DMS53 (cell line): ENCODE results near the gene GNA12.

ENCODE experiments used
- DNase-seq: peaks from one replicate; lab custom pipeline; 2025; lab: John Stamatoyannopoulos, UW

Gene GNA12, protein sequence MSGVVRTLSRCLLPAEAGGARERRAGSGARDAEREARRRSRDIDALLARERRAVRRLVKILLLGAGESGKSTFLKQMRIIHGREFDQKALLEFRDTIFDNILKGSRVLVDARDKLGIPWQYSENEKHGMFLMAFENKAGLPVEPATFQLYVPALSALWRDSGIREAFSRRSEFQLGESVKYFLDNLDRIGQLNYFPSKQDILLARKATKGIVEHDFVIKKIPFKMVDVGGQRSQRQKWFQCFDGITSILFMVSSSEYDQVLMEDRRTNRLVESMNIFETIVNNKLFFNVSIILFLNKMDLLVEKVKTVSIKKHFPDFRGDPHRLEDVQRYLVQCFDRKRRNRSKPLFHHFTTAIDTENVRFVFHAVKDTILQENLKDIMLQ

DNA sequence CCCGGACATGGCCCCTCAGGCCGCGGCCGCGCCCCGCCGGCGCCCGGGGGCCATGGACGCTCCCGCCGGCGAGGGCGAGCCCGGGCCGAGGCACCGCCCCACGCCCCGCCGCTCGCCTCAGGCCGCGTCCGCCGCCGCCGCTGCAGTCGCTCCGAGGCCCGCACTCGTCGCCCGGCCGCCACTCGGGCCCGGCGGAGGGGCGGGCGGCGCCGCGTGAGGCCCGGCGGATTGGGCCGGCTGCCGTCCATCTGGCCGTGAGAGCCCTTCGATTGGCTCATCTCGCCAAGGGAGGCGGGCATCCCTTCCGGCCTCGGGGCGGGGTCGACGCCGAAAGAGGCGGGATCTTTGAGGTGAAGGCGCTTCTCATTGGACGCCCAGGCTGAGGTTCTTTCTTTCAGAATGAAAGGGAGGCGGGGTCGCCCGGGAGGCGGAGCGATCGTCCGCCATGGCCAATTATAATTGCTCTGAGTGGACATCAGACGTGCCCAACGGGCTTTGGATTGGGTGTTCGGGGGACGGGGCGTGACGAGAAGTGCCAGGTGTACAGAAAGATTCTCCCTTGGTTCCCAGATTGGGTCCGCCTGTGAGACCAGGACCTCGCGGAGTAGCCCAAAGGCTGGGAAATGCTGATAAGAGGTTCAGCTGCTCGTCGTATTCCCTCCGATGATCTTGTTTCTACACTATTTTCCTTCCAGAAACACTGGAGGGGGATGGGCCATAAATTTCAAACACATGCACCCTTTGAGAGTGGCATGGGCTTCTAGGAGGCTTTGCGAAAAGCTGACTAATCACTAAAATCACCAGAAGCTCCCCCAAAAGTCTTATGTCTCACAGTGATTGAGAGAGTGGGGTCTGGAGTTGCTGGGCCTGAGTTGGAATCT is at the start of gene GNA12:
Gene GNA12 (minus strand): TSS at position 156 of the 881 bp plus-strand sequence. CDS start 147 bp downstream, at position 9.
- DNase-seq: peak; percentile 99

DNA sequence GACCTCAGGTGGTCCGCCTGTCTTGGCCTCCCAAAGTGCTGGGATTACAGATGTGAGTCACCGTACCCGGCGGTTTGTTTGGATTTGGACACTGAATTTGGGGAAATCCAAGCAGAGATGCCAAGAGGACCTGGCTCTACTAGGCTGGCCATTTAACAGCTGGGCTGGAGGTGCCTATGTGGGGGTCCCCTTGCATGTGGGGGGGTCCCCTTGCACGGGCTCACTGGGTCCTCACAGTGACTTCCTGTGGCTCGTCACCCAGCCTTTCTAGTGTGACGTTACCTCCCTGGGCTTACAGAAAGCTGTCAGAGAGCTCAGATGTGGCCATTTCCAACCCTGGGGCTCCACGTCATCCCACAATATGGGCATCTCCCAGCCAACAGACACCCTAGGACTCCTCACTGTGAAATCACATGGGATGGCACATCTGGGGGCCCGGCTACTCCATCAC is 49.3 kb upstream of the GNA12 start:
- DNase-seq: no peak

DNA sequence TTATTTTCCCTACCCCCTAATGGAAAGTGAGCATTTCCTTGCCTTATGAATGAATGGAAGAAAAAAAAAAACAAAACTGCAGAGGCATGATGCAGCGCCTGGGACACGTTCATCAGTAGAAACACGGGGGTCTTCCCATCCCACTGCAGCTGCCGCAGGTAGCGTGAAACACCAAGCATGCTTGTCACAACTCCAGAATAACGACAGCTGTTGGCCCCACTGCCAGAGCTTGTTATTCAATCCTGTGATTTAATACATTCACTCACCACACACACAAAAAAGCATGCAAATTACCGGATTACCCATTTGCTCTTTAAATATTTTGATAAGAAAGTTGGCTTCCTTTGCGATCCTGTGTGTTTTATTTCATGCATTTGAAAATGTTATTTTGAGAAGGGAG is 48.4 kb upstream of the GNA12 start:
- no peak for DNase-seq

DNA sequence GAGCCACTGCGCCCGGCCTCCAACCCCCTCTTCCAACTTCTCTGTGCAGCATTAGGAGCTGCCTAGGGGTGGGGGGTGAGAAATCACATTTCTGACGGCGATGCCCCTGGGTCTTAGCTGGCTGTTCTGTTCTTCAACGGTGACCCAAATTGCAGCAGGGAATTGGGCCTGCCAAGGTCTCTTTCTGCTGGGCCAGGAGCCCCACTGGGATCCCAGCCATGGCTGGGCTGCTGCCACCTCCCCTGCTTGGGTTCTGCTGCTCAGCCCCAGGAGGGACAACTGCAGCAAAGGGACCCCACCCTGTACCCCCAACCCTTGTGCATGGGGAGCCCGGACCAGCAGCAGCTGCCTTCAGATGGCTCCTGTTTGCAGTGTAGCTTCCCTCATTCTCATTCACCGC is 43.7 kb upstream of the GNA12 start:
- DNase-seq: no peak

DNA sequence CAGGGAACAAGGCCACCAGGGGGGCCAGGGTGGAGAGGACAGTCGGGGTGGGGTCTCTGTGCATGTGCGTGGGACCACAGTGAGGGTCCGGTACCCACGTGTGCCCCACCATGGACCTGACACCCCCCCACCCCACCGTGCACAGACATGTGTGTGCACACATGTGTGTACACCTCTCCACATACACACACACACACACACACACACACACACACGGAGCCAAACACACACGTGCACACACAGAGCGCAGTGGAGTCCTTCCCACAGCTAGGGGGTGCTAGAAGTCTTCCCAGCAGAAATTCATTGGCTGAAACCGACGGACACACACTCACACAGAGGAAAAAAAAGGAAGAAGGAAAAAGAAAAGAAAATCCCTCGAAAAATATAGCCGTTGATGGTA is 42.8 kb upstream of the GNA12 start:
- DNase-seq: peak; percentile 83

DNA sequence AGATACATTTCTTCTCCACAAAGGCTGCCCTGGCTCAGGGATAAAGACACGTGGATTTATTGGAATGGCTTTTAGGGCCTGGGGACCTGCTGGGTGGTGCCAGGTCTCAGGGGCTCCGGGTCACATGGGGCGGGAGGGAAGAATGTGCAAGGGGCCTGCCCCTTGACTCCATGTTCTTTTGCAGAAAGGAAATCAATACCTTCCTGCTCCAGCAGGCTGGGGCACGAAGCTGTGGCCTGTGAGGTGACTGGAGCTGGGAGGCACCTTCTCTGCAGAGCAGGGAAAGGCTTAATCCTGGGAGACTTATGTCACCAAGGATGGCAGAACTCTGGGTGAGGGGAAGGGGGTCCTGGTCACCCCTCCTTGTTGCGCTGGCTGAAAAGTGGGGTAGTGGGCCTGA is 42.3 kb upstream of the GNA12 start:
- no peak for DNase-seq

DNA sequence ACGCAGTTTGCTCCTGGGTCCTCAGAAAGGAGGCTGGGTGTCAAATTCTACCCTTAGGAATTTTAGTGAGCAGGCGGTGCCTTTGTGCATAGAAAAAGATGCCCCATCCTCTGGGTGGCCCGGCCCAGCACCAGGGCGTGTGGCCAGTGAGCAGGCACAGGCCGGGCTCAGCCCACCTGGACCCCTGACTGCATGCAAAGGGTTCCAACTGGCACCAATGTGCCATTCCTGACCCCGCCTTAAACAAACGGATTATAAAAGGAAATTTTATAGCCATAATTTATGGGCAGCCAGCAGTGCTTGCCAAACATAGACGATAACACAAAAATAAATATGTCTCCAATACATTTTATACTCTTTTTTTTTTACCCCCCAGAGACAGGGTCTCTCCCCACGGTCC is 40.1 kb upstream of the GNA12 start:
- DNase-seq: no peak

DNA sequence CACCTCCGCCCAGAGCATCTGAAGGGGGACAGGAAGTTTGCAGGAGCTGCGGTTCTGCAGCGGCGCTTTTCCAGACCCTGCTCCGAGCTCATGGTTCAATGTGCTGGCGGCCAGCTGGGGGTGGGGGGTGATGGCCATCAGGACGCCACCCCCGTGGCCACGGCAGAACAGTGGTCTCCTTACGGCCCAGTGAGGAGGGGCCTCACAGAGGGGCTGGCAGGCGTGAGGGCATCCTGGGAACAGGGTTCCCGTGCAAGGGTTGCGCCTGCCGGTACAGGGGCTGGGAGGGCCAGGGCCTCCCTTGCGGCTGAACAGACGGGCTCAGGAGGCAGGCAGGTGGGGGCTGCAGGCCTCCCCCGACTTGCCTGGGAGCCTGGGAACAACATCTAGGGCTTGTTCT is 39.0 kb upstream of the GNA12 start:
- DNase-seq: no peak

DNA sequence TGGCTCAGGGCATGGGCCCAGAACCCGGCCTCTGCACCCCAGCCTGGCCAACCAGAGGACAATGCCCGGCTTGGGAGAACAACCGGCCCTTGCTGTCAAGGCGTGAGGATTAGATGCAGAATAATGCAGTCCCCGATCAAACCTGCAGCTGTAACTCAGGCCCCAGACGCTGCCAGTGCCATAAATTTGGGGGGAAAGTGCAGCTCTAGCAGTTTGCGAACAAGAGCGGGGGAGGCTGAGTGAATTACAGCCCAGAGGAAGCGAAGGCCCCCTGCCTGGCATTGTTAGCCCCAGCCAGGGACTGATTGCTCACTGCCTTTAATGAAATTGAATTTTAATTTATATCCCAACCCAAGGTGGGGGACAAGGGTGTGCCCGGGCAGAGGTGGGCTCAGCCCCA is 38.0 kb upstream of the GNA12 start:
- no peak for DNase-seq

DNA sequence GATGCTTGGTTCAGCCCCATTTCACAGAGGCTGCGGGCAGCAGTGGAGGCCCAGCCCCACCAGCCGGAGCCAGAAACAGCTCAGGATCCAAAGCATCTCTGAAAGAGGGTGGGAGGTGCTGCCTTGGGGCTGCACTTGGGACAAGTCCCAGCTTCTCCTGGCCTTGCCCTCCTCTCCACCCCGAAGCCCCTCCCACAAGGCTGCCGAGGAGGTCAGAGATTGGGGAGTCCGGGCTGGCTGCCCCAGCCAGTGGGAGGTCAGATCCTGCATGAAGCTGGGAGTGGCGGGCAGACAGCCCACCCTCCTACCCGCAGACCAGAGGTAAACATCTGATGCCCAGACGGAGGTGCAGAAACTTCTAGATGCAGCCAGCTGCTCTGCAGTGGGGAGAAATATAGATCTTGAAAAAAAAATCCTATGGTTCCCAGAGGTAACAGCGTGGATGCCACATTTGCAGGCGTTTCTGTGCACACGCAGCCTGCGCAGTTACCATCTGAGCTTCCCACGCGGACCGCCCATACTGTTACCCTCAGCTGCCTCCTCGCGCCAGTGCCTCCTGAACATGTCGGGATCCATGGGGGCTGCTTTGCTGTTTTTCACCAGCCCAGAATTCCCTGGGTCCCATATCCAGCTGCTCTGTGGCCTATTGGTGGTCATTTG is 36.9 kb upstream of the GNA12 start:
- no peak for DNase-seq

DNA sequence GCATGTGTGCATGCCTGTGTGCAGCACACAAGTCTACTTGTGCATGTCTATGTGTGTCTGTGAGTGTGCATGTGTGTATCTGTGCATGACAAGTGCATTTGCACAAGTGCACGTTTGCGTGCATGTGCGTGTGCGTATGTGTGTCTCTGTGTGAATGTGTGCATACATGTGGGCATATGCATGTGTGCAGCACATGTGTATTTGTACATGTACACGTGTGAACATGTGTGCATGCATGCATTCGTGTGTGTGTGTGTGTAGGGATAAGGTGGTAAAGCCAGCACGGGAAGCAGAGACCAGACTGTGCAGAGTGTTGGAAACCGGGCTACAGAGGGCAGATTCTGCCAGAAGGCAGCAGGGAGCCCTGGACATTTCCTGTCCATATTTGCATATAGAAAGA is 35.9 kb upstream of the GNA12 start:
- no peak for DNase-seq

DNA sequence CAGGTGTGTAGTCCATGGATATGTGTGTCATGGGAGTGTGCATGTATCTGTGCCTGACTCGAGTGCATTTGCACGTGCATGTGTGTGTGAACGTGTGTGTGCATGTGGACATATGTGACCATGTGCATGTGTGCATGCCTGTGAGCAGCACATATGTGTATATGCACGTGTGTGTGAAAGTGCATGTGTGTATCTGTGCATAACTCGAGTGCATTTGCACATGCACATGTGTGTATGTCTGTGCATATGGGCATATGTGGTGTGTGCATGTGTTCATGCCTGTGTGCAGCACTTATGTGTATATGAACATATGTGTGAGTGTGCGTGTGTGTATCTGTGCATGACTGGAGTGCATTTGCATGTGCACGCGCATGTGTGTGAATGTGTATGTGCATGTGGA is 35.2 kb upstream of the GNA12 start:
- DNase-seq: no peak

DNA sequence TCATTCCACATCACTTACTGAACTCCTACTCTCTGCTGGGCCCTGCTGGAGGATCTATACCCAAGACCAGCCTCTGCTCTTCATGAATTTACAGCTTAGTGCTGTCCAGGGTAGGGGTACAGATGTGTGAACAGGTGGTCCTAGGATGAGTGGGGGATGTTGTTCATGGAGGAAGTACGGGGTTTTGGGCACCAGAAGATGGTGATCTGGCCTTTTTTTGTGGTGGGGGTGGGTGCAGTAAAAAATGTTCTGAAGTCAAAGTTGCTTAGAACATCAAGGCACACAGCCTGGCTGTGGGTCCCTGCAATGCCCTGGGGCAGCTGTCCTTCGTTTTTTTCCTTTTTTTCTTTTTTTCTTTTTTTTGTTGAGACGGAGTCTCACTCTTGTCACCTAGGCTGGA is 34.2 kb upstream of the GNA12 start:
- no peak for DNase-seq

DNA sequence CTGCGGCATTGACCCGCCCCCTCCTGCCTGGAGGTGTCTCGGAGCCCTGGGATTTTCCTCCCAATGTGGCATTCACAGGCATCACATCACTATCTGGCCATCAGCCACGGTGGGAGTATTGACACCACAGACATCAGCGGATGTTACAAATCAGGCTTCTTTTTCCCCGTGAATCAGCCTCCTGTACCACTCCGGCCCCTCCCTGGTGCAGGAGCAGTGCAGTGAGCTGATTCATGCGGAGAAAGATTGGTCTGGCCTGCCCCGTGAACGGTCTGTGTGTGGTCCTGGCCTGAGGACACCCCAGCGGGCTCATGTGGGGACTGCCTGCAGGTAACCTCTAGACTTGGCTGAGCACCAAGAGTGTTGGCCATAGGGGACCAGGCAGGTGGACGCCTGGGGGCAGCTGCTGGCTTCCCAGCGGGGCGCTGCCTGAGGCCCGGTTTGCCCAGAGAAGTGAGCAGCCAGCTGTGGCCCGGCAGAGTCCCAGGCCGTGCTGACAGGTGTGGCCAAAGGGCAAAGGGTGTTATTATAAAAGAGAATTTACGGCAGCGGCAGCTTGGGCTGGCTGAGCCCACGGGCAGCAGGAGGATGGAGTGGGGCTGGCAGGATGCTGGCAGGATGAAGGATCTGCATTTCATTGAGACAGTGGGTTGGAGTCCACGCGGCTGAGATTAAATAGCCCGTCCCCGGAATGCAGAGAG is 32.1 kb upstream of the GNA12 start:
- DNase-seq: no peak

DNA sequence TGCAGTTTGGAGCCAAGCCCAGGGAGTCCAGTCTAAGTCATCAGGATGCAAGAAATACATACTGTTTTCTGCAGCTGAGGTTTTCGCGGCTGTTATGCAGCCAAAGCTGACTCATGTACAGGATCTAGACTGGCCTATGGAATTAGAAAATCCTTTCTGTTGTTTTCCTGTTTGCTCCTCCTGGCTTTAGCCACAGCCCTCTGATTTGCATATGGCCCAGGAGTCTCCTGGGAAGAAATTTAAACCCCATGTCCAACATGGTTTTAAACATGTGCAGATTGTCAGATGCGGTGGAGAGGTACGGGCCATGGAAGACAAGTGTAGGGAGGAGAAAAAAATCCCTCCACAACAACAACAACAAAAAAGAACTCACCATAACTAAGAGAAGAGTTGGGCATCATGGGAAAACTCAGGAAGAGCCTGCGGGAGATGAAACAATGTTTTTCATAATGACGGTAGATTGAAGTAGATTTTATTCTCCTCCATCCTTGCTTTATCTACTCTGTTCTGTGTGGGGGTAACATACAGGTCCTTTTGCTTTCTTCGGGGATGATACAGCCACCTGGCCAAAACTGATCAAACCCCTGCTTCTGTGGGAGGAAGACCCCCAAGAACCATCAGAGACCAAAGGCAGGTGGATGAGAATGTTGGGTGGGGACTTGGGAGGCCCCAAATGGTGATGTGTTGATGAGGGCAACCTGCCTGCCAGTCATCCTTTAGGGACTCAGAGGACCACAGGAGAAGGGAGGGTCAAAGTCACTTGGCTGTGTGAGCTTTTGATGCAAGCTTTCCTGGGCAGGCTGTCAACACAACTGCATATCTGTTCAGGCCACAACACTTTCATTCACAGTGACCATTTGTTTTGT is 29.8 kb upstream of the GNA12 start:
- DNase-seq: peak; percentile 54

DNA sequence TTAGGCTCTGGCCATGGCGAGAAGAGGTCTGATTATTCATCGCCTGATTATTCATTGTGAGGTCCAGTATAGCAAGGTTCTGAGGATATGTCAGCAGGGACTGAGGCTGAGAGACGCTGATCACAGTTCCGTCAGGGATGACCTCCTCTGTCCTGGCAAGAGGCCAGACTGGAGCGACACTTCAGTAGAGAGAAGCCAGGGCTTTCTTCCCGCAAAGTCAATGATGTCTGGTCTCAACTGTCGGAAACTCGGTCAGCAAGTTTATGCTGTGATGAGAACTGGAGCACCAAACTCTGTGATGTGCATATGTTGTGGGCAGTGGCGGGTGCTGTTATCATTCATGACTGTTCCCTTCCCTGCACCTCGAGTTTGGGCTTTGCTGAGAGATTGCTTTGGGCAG is 29.0 kb upstream of the GNA12 start:
- DNase-seq: peak; percentile 78

DNA sequence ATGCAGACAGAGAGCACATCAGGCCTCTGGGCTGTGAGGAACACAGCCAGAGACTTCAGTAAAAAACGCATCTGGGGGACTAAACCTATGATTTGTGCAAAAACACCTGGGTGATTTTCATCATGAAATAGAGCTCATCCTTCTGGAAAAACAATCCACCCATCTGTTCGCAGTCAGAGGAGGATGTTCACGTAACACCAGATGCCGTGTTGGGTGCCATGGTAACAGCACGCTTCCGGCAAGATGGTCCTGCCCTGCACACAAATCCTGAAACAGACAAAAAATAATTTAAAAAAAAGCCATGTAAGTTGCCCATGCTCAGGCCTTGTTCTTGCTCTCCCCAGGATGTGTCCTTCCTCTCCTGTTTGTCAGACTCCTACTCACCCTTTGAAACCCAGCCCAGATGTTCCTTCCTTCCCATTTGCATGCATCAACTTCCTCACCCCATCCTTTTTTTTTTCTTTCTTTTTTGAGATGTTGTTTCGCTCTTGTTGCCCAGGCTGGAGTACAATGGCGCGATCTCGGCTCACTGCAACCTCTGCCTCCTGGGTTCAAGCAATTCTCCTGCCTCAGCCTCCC is 28.3 kb upstream of the GNA12 start:
- no peak for DNase-seq

DNA sequence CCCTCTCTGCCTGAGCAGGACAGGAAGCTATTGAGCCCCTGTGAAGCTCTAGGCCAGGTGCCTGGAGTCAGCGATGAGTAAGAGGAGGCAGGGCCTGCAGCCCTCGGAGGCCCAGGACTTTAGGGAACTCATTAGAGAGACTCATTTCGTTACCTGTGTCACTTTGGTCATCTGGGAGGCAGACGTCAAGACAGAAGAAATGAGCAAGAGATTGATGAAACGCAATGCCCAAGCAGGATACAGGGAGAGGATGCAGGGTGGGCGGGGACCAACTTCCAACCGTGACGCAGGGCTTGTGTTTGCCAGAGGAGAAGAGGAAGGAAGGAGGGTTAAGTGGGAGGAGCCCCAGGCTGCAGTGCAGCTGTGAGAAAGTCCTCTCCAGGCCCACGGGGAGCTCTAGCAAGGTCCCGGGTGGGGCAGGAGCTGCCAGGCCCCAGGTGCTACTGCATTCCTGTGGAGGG is 26.4 kb upstream of the GNA12 start:
- DNase-seq: peak; percentile 60

DNA sequence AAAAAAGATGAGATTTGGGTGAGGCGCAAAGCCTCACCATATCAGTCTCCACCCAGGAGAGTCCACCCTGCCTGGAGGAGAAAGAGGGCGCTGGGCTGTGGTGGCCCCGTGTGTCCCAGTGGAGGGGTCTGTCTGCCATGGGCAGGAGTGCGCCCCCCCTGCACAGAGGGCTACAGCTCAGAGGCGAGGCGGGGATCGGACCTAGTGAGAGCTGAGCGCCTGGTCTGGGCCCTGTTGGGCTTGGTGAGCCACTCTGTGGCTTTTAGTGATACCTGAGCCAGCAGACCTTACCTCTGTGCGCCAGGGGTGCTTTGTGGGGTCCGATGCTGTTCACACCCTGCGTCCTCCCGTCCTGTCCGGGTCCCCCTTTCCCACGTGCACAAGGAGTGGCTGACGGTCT is 25.9 kb upstream of the GNA12 start:
- no peak for DNase-seq

DNA sequence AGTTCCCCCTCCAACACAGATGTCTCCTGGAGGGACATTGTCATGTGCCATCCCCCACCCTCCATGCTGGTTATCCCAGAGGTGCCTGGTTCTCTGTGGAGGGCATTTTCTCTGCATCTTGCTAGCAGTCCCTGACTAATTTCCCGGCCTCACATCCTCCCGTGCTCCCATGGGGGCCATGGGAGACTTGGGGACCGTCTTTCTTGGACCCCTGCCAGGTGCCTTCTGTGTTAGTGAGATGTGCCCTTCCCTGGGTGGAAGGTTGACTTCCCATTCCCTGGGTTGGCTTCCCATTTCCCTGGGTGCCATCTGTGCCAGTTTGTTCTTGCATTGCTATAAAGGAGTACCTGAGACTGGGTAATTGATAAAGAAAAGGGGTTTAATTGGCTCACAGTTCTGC is 22.5 kb upstream of the GNA12 start:
- DNase-seq: no peak
